ENCODE results near the gene KAT2A.

Gene KAT2A

GRCh38 chr17:42135151-42135550, 14.0 kb upstream of the KAT2A start:
- no peak for DNase-seq

GRCh38 chr17:42133461-42134041, 12.4 kb upstream of the KAT2A start:
- DNase-seq = no peak

- DNase-seq = no peak
These were observed 11.8 kb upstream of the KAT2A start for GRCh38 chr17:42132941-42133340.

GRCh38 chr17:42131981-42132432, 10.8 kb upstream of the KAT2A start:
- no peak for DNase-seq

- DNase-seq = no peak
These were observed 10.1 kb upstream of the KAT2A start for GRCh38 chr17:42131232-42131631.

GRCh38 chr17:42130310-42130936, 9.3 kb upstream of the KAT2A start:
- no peak for DNase-seq

- DNase-seq = no peak
These were observed 8.1 kb upstream of the KAT2A start for GRCh38 chr17:42129109-42129837.

GRCh38 chr17:42127414-42127813, 6.2 kb upstream of the KAT2A start:
- no peak for DNase-seq

- no peak for DNase-seq
These were observed 5.7 kb upstream of the KAT2A start for GRCh38 chr17:42126836-42127235.

GRCh38 chr17:42125565-42125964, 4.4 kb upstream of the KAT2A start:
- no peak for DNase-seq

- DNase-seq = no peak
These were observed 3.1 kb upstream of the KAT2A start for GRCh38 chr17:42124256-42124655.

GRCh38 chr17:42122371-42123303, 1.5 kb upstream of the KAT2A start, which contains the start of gene HSPB9:
Gene HSPB9, plus strand, starts transcription at chr17:42122804. Its CDS starts 47 bp downstream, at chr17:42122851.
- DNase-seq = peak; percentile 94

GRCh38 chr17:42120161-42120769, 902 bp downstream of the KAT2A start:
- no peak for DNase-seq

GRCh38 chr17:42119301-42119700, 1.9 kb downstream of the KAT2A start:
- no peak for DNase-seq

- peak; percentile 59 for DNase-seq
These were observed 2.6 kb downstream of the KAT2A start for GRCh38 chr17:42118545-42118944.

GRCh38 chr17:42118126-42118510, 3.0 kb downstream of the KAT2A start:
- DNase-seq = no peak

GRCh38 chr17:42117397-42118125, 3.6 kb downstream of the KAT2A start:
- no peak for DNase-seq

- DNase-seq = peak; percentile 93
These were observed 4.3 kb downstream of the KAT2A start for GRCh38 chr17:42116705-42117396.

- DNase-seq = no peak
These were observed 7.0 kb downstream of the KAT2A start for GRCh38 chr17:42114118-42114517.

- DNase-seq = no peak
These were observed 7.7 kb downstream of the KAT2A start for GRCh38 chr17:42113293-42114069.
